Choroid plexus epithelial cell (primary cell): ENCODE measurements around the gene SEMA6D.

Experiments
- DNase-seq: peaks from one replicate; pipeline ENCODE4 v3.0.0-alpha.2; 2010; ENCODE audit warnings: low read depth
- H3K4me3 ChIP-seq: 2 replicates; pipeline ENCODE4 v1.5.1; 2011; ENCODE audit warnings: low read depth, mild to moderate bottlenecking, control low read depth, low read length, moderate library complexity
- TF ChIP-seq, protein P1 (sequence below): conservative IDR thresholded peaks from 2 replicates; pipeline ENCODE4 v1.5.1; 2011; ENCODE audit warnings: low read depth, mild to moderate bottlenecking, control low read depth, inconsistent platforms, low read length, moderate library complexity

SEMA6D gene

DNA sequence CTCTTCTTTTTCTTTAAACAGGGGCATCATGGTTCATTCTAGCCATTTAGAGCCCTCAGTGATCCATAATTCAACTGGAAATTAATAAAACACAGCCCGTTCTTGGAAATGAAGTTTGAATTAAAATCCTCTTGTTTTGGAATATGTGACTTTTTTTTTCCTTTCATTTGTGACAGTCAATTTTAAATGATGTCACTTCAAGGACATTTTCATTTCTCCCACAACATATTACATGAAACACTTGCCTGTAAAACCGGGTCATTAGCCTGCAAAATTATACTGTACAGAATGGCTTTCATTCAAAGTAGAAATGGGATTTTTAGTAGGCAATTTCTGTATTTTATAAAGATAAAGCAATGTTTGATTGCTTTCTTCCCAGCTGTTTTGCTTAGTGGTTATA is 789 bp upstream of the SEMA6D start:
- TF ChIP-seq, protein P1, sequence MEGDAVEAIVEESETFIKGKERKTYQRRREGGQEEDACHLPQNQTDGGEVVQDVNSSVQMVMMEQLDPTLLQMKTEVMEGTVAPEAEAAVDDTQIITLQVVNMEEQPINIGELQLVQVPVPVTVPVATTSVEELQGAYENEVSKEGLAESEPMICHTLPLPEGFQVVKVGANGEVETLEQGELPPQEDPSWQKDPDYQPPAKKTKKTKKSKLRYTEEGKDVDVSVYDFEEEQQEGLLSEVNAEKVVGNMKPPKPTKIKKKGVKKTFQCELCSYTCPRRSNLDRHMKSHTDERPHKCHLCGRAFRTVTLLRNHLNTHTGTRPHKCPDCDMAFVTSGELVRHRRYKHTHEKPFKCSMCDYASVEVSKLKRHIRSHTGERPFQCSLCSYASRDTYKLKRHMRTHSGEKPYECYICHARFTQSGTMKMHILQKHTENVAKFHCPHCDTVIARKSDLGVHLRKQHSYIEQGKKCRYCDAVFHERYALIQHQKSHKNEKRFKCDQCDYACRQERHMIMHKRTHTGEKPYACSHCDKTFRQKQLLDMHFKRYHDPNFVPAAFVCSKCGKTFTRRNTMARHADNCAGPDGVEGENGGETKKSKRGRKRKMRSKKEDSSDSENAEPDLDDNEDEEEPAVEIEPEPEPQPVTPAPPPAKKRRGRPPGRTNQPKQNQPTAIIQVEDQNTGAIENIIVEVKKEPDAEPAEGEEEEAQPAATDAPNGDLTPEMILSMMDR, result no peak
- no peak for DNase-seq
- no peak overlapping the region for H3K4me3 ChIP-seq

DNA sequence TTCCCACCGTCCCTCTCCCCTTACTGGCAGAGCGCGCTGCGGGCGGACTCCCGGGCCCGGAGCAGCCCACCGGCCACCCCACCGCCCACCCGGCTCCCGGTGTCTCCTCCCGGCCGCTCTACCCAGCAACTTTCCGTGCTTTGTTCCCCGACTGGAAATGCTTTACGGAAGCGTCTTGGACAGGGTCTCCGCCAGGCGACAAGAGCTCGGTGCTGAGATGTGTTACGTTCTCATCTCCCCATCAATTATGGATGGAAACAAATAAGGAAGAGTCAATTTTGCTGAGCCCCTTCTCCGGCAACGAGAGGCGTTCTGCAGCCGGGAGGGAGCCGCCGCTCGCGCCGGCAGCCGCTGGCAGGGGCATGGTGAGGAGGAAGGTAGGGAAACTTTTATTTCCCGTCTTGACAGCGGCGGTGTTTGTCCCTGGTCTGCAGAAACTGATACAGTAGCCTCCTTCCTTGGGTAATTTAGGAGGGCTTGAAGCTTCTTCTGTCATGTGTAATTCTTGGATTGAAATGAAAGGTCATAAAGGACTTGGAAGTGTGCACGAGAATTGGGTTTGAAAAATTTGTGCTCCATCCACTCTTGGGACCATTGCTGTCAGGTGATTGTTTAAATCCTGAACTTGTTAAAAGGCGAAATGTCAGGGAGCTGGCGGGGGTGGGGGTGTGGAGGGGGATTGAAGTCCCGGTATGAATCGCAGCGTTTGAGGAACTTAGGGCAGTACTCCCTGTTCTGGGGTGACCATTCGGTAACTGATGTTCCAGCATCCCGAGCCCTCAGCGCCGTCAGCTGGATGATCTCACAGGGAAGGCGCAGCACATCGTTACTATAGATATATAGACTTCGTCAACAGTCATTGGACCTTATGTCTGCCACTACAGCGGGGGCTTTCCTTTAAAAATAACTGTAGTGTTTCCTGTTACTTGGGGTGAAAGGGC is 1.5 kb downstream of the SEMA6D start:
- DNase-seq, result peak; percentile 28
- peak overlapping the region; percentile 66 for H3K4me3 ChIP-seq
- TF ChIP-seq, protein P1, result no peak

DNA sequence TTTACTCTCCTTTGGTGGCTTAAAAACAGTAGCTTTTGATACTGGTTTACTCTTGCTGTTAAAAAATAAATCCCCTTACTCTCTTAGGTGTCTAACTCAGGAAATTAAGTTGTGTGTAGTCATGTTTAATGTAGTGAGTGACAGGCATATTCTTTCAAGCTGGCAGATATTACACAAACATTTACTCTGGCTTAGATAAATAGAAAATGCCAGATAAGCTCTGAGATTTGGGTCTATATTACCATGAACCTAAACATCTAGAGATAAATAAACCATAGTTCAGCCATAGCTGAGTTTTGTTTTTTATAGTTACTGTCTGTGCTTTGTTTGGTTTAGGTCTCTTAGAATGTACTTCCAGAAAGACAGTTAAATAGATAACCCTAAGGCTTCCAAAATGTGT is 2.4 kb downstream of the SEMA6D start:
- DNase-seq, result no peak
- TF ChIP-seq, protein P1, result no peak
- no peak overlapping the region for H3K4me3 ChIP-seq

DNA sequence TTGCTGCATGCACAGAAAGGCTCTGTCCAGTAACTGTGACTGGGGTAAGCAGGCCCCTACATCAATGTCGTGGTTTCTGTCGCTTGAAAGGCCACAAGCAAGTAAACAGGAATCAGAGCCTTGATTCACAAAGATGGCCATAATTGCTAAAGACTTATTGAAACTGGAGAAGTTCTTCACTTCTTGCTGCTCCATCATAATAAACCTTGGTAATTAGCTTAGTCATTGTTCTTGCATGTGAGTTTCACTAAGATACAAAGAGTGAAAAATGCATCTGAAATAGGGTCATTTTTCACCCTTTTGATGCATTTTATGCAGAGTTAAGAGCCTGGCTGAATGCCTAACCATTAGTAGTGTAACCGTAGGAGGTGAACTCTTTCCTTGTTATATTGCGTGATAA is 3.2 kb downstream of the SEMA6D start:
- no peak overlapping the region for H3K4me3 ChIP-seq
- TF ChIP-seq, protein P1, result no peak
- no peak for DNase-seq

DNA sequence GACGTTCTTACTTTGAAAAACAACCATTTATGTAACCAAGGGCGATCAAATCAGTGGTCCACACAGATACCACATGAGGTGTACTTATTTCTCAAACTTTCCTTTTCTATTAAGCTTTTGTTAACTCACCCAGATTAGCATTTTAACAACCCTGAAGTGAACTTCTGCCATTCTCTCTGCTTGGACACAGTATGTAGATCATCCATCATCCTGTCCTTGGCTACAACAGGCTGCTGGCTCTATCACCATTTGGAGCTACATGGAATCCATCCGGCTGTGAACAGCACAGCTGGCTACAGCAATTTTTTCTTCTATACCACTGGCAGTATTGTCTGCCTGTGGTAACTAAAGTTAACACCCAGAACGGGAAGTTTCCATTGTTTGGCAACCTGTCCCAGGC is 4.4 kb downstream of the SEMA6D start:
- DNase-seq, result no peak
- TF ChIP-seq, protein P1, result no peak
- no peak overlapping the region for H3K4me3 ChIP-seq

DNA sequence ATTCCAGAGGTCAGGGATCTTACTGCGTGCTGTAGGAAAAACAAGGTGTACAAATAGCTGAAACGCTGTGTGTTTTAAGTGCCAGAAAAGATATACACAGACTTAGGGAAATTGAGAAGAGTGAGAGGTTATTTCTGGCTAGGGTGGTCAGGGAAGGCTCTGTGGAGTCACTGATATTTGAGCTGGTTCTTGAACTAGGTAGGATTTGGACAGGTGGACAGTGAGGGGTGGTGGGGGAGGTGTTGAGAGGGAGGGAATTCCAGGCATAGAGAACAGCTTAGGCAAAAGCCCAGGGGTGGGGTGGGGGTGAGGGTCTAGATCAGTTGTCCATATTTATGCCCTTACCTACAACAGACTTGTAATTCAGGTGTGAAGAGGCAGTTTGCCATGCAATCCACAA is 7.0 kb downstream of the SEMA6D start:
- TF ChIP-seq, protein P1, result no peak
- H3K4me3 ChIP-seq, result no peak overlapping the region
- no peak for DNase-seq

DNA sequence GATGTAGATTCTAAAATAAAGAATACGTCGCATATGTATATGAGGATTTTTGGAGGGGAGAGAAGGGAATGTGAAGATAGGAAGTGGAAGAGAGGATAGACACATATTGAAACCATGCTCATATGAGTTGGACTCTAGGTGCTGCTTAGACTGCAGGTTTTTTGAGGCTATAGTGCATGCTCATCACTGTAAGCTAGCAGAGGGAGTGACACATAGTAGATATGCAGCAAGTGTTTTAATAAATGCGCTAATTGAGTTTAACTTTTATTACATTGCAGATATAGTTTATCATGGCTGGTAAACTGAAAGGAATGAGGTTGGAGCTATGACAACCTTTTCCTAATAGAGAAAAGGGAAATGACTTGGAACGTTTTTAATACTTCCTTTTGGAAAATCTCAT is 7.7 kb downstream of the SEMA6D start:
- no peak for DNase-seq
- no peak overlapping the region for H3K4me3 ChIP-seq
- TF ChIP-seq, protein P1, result no peak
